HepG2 (cell line): ENCODE measurements around the gene HDHD3. TPM values are rescaled to one million over a fixed set of nuclear protein-coding genes. Genes with fewer than 3 reads are reported as not detected.
A peak's percentile ranks its signal among the peaks of the same experiment; 100 is the strongest.

ENCODE experiments used
- BRCA1 ChIP-seq: sonication (generic); formaldehyde crosslinking; IDR thresholded peaks from 2 replicates; pipeline ENCODE4 v1.4.0; 2020; ENCODE audit warnings: missing genetic modification reagents
- HOXA5 ChIP-seq: sonication (generic); formaldehyde crosslinking; IDR thresholded peaks from 2 replicates; pipeline ENCODE4 v1.4.0; 2020; ENCODE audit warnings: missing genetic modification reagents
- HOXD1 ChIP-seq: sonication (generic); formaldehyde crosslinking; IDR thresholded peaks from 2 replicates; pipeline ENCODE4 v1.5.0; 2020; ENCODE audit warnings: missing genetic modification reagents
- IRX3 ChIP-seq: sonication (generic); formaldehyde crosslinking; IDR thresholded peaks from 2 replicates; pipeline ENCODE4 v1.8.1; 2023; ENCODE audit warnings: mild to moderate bottlenecking, low read depth, missing genetic modification reagents, borderline replicate concordance
- MED1 ChIP-seq: sonication (generic); formaldehyde crosslinking; IDR thresholded peaks from 2 replicates; pipeline ENCODE4 v1.4.0; 2020; ENCODE audit warnings: missing genetic modification reagents
- RAD21 ChIP-seq: fragments of 450-650 bp; formaldehyde crosslinking; IDR thresholded peaks from 2 replicates; pipeline ENCODE4 v1.5.0; 2020; ENCODE audit warnings: mild to moderate bottlenecking
- RBFOX2 ChIP-seq: fragments of 200-400 bp; formaldehyde crosslinking; IDR thresholded peaks from 2 replicates; pipeline ENCODE4 v1.6.1; 2017; ENCODE audit warnings: low read depth, mild to moderate bottlenecking, low read length
- SAP130 ChIP-seq: IDR thresholded peaks from 2 replicates; pipeline ENCODE4 v1.6.1; 2016; ENCODE audit warnings: low read depth
- SNRNP70 ChIP-seq: fragments of 200-400 bp; formaldehyde crosslinking; IDR thresholded peaks from 2 replicates; pipeline ENCODE4 v1.6.1; 2017; ENCODE audit warnings: mild to moderate bottlenecking, low read depth, low read length, moderate library complexity
- SYNCRIP ChIP-seq: fragments of 200-400 bp; formaldehyde crosslinking; IDR thresholded peaks from 2 replicates; pipeline ENCODE4 v1.6.1; 2018; ENCODE audit warnings: mild to moderate bottlenecking, low read depth, low read length; ENCODE audit not compliant: insufficient read depth
- ZBTB4 ChIP-seq: sonication (generic); formaldehyde crosslinking; IDR thresholded peaks from 2 replicates; pipeline ENCODE4 v1.4.0; 2020; ENCODE audit warnings: missing genetic modification reagents, mild to moderate bottlenecking, borderline replicate concordance
- ZIK1 ChIP-seq: sonication (generic); formaldehyde crosslinking; IDR thresholded peaks from 2 replicates; pipeline ENCODE4 v1.5.0; 2020; ENCODE audit warnings: mild to moderate bottlenecking, low read depth, missing genetic modification reagents, borderline replicate concordance
- ZNF224 ChIP-seq: sonication (generic); formaldehyde crosslinking; IDR thresholded peaks from 2 replicates; pipeline ENCODE4 v1.5.0; 2020; ENCODE audit warnings: mild to moderate bottlenecking, missing genetic modification reagents
- ZNF264 ChIP-seq: sonication (generic); formaldehyde crosslinking; IDR thresholded peaks from 2 replicates; pipeline ENCODE4 v1.4.0; 2020; ENCODE audit warnings: missing genetic modification reagents
- ZNF362 ChIP-seq: sonication (generic); formaldehyde crosslinking; IDR thresholded peaks from 2 replicates; pipeline ENCODE4 v1.4.0; 2020; ENCODE audit warnings: missing genetic modification reagents, mild to moderate bottlenecking, borderline replicate concordance
- ZNF367 ChIP-seq: sonication (generic); formaldehyde crosslinking; IDR thresholded peaks from 2 replicates; pipeline ENCODE4 v1.4.0; 2020; ENCODE audit warnings: missing genetic modification reagents, borderline replicate concordance
- ZNF766 ChIP-seq: sonication (generic); formaldehyde crosslinking; IDR thresholded peaks from 2 replicates; pipeline ENCODE4 v1.5.0; 2020; ENCODE audit warnings: missing genetic modification reagents, borderline replicate concordance
- ZNF770 ChIP-seq: sonication (generic); formaldehyde crosslinking; IDR thresholded peaks from 2 replicates; pipeline ENCODE4 v1.5.0; 2020; ENCODE audit warnings: mild to moderate bottlenecking, missing genetic modification reagents
- polyA plus RNA-seq, 8 experiments: library from polyadenylated mRNA; depleted of rRNA in 3 of 8; stranded (reverse) in 7 of 8; unstranded in 1 of 8; fragments of >200 nt; fragmentation: Illumina TruSeq in 4 of 8; extraction: Trizol in 4 of 8; gene quantifications; 2 replicates each; pipeline versions ENCODE4 v1.2.1 to v1.2.3, GENCODE V29; 2011 to 2016; ENCODE audit warnings: low read depth in 4 of 8, missing spikeins in 1 of 8, mixed read lengths in 1 of 8; ENCODE audit not compliant: insufficient read depth in 1 of 8
- total RNA-seq, 5 experiments: library from RNA; depleted of rRNA; stranded (reverse); fragments of >200 nt; fragmentation: Illumina TruSeq; extraction: Trizol; gene quantifications; 2 replicates each; pipeline ENCODE4 v1.2.3, GENCODE V29; 2016; ENCODE audit warnings: low read depth in 1 of 5
- TF ChIP-seq, protein P1 (sequence below): sonication (generic); formaldehyde crosslinking; IDR thresholded peaks from 2 replicates; pipeline ENCODE4 v1.9.0; 2021; ENCODE audit warnings: missing genetic modification reagents, mild to moderate bottlenecking, borderline replicate concordance
- TF ChIP-seq, protein P2 (sequence below): IDR thresholded peaks from 2 replicates; pipeline ENCODE4 v1.6.1; 2016

HDHD3 gene
- total and polyA plus RNA-seq, 2 of the 13 experiments (the other 11 are each of a cell fraction or from before 2014, with no cell fraction given), result 23.1 to 38.5 TPM

DNA sequence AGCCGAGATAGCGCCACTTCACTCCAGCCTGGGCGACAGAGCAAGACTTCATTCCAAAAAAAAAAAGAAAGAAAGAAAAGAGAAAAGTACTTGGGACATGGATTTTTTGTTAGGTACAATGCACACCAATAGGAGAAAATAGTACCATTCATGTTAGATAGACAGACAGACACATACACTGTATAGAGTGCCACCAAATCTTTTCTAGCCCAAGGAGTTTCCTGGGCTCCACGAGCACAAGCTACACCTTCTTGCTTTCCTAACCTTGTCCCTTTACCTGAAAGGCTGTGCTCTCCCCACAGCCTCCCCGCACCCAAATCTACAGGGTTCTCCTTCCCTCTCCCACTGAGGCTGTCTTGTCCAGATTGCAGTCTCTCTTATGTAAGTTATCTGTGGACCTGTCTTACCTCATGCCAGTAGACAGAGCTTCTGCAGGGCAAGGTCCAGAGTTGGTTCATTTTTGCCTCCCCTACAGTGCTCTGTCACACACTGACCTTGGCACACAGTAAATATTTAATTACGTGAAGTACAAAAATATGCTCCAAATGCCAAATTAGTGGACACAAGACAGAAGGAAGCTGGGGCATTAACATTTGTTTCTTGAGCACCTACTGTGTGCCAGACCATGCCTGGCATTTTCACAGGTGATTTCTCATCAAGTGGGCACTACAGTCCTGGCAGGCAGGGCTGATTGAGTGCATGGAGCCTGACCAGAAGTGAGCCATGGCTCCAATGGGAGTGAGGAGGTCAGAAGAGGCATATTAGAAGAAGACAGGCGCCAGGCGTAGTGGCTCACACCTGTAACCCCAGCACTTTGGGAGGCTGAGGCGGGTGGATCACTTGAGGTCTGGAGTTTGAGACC is 18.4 kb upstream of the HDHD3 start (continued):
- TF ChIP-seq, protein P1, sequence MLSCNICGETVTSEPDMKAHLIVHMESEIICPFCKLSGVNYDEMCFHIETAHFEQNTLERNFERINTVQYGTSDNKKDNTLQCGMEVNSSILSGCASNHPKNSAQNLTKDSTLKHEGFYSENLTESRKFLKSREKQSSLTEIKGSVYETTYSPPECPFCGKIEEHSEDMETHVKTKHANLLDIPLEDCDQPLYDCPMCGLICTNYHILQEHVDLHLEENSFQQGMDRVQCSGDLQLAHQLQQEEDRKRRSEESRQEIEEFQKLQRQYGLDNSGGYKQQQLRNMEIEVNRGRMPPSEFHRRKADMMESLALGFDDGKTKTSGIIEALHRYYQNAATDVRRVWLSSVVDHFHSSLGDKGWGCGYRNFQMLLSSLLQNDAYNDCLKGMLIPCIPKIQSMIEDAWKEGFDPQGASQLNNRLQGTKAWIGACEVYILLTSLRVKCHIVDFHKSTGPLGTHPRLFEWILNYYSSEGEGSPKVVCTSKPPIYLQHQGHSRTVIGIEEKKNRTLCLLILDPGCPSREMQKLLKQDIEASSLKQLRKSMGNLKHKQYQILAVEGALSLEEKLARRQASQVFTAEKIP (CRISPR knock-in tag), result no peak
- TF ChIP-seq ZNF367 (no peak), SYNCRIP (no peak), ZNF766 (CRISPR knock-in tag) (no peak), ZNF224 (CRISPR knock-in tag) (no peak), SNRNP70 (no peak), IRX3 (CRISPR knock-in tag) (no peak), ZNF770 (peak; percentile 53; the same call in 1 of the 2 replicates), MED1 (CRISPR knock-in tag) (peak; percentile 95), HOXA5 (CRISPR knock-in tag) (peak; percentile 21; the same call in 1 of the 2 replicates), HOXD1 (no peak), BRCA1 (CRISPR knock-in tag) (no peak), ZNF362 (CRISPR knock-in tag) (peak; percentile 71), RBFOX2 (no peak), ZIK1 (CRISPR knock-in tag) (no peak), ZBTB4 (CRISPR knock-in tag) (peak; percentile 49; the same call in 1 of the 2 replicates), SAP130 (CRISPR knock-in tag) (peak; percentile 91), RAD21 (no peak), ZNF264 (CRISPR knock-in tag) (no peak)
- TF ChIP-seq, protein P2, sequence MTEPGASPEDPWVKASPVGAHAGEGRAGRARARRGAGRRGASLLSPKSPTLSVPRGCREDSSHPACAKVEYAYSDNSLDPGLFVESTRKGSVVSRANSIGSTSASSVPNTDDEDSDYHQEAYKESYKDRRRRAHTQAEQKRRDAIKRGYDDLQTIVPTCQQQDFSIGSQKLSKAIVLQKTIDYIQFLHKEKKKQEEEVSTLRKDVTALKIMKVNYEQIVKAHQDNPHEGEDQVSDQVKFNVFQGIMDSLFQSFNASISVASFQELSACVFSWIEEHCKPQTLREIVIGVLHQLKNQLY, result peak; percentile 80
